Panc1 (cell line): ENCODE measurements around the gene GSDMA. TPM values are rescaled to one million over a fixed set of nuclear protein-coding genes. Genes with fewer than 3 reads are reported as not detected.

ENCODE experiments used
- ATAC-seq: fragments of 200-7000 bp; cut with Tn5 transposase; 2 replicates; pipeline ENCODE4 v1.9.1; 2020; ENCODE audit warnings: mild to moderate bottlenecking, moderate library complexity
- BruUV-seq: library from RNA; stranded (reverse); fragments of 400-500 nt; replicated peaks from 2 replicates; lab custom pipeline; 2021; lab: Mats Ljungman, UMichigan
- CTCF ChIA-PET: fragments of 300-600 bp; sonication (Branson Sonifier 250); formaldehyde crosslinking; loops from one replicate; lab custom pipeline; 2022; ENCODE audit warnings: antibody characterized with exemption; lab: Charles Lee
- POLR2A ChIA-PET: fragments of 300-600 bp; sonication (Branson Sonifier 250); formaldehyde crosslinking; loops from one replicate; lab custom pipeline; 2022; ENCODE audit warnings: antibody characterized with exemption; lab: Charles Lee
- DNase-seq: peaks from one replicate; pipeline ENCODE4 v3.0.0-alpha.2; 2010; ENCODE audit warnings: low read depth, low spot score
- H3K27ac ChIP-seq: 2 replicates; pipeline ENCODE4 v1.5.1; 2011; ENCODE audit warnings: mild to moderate bottlenecking, low read length, inconsistent platforms
- H3K27me3 ChIP-seq: fragments of 200-500 bp; sonication (Bioruptor generic); 2 replicates; pipeline ENCODE4 v1.6.0; 2014; ENCODE audit warnings: low read length, inconsistent platforms; ENCODE audit not compliant: control insufficient read depth, insufficient read depth
- H3K36me3 ChIP-seq: fragments of 200-500 bp; sonication (Bioruptor generic); 2 replicates; pipeline ENCODE4 v1.5.1; 2014; ENCODE audit warnings: inconsistent platforms, mild to moderate bottlenecking, low read length, moderate library complexity; ENCODE audit not compliant: control insufficient read depth, insufficient read depth
- H3K4me1 ChIP-seq: 2 replicates; pipeline ENCODE4 v1.5.1; 2011; ENCODE audit warnings: inconsistent platforms, mild to moderate bottlenecking, low read length, moderate library complexity; ENCODE audit not compliant: control insufficient read depth, insufficient read depth
- H3K4me3 ChIP-seq, 2 experiments: 2 replicates each; pipeline ENCODE4 v1.5.1; 2011 to 2012; ENCODE audit warnings: low read depth in 2 of 2, low read length in 2 of 2, mild to moderate bottlenecking in 2 of 2, inconsistent platforms in 1 of 2, moderate library complexity in 1 of 2
- H3K9me3 ChIP-seq: fragments of 200-500 bp; sonication (Bioruptor generic); 2 replicates; pipeline ENCODE4 v1.5.1; 2014; ENCODE audit warnings: low read depth, mild to moderate bottlenecking, inconsistent platforms, low read length, moderate library complexity; ENCODE audit not compliant: control insufficient read depth, insufficient read depth
- POLR2AphosphoS5 ChIP-seq: IDR thresholded peaks from 2 replicates; pipeline ENCODE4 v1.6.1; 2012; ENCODE audit warnings: mild to moderate bottlenecking, low read depth, low read length, moderate library complexity
- REST ChIP-seq, 2 experiments: IDR thresholded peaks; 2 replicates each; pipeline ENCODE4 v1.6.1; 2011 to 2012; ENCODE audit warnings: low read depth in 2 of 2, control low read depth in 1 of 2, low read length in 1 of 2, mild to moderate bottlenecking in 1 of 2, moderate library complexity in 1 of 2; ENCODE audit not compliant: insufficient read depth in 1 of 2
- SIN3A ChIP-seq: IDR thresholded peaks from 2 replicates; pipeline ENCODE4 v1.6.1; 2012; ENCODE audit warnings: low read depth, mild to moderate bottlenecking, low read length, moderate library complexity, borderline replicate concordance; ENCODE audit not compliant: insufficient read depth
- TCF7L2 ChIP-seq: IDR thresholded peaks from 2 replicates; pipeline ENCODE4 v1.6.1; 2011; ENCODE audit warnings: mild to moderate bottlenecking, low read depth, low read length, inconsistent platforms
- in situ Hi-C: cut with HindIII; loops from 2 replicates; pipeline ENCODE4 v1.10.0; 2016; ENCODE audit warnings: low sequenced_read_pairs, low pct_unique_long_range_greater_than_20kb
- intact Hi-C: fragments of 100-400 bp; cut with micrococcal nuclease; formaldehyde crosslinking; loops from one replicate; pipeline ENCODE4 v1.10.0; 2022; ENCODE audit not compliant: unreplicated experiment
- total RNA-seq: library from RNA; stranded (reverse); gene quantifications from one replicate; pipeline ENCODE4 v1.2.1, GENCODE V29; 2021; ENCODE audit not compliant: unreplicated experiment
- TF ChIP-seq, protein P1 (sequence below): fragments of 450-650 bp; IDR thresholded peaks from 2 replicates; pipeline ENCODE4 v1.5.1; 2017; ENCODE audit warnings: mild to moderate bottlenecking

The GSDMA gene
- total RNA-seq, 1 experiment from 2014 or later = not detected

GRCh38 chr17:39926135-39926587, 36.6 kb upstream of the GSDMA start:
- intact Hi-C loops = no loop called here
- peaks cover 36% of the 10 kb centered on the region for H3K4me1 ChIP-seq
- TF ChIP-seq SIN3A (no peak), REST (IDR thresholded peaks at IDR 0.05; ENCODE audit: insufficient read depth in 1 of 2, low read depth in 2 of 2, low read length in 1 of 2) (no peak), TCF7L2 (no peak), POLR2AphosphoS5 (no peak)
- TF ChIP-seq, protein P1, sequence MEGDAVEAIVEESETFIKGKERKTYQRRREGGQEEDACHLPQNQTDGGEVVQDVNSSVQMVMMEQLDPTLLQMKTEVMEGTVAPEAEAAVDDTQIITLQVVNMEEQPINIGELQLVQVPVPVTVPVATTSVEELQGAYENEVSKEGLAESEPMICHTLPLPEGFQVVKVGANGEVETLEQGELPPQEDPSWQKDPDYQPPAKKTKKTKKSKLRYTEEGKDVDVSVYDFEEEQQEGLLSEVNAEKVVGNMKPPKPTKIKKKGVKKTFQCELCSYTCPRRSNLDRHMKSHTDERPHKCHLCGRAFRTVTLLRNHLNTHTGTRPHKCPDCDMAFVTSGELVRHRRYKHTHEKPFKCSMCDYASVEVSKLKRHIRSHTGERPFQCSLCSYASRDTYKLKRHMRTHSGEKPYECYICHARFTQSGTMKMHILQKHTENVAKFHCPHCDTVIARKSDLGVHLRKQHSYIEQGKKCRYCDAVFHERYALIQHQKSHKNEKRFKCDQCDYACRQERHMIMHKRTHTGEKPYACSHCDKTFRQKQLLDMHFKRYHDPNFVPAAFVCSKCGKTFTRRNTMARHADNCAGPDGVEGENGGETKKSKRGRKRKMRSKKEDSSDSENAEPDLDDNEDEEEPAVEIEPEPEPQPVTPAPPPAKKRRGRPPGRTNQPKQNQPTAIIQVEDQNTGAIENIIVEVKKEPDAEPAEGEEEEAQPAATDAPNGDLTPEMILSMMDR = no peak
- BruUV-seq = no TSS peak
- in situ Hi-C loops = no loop called here
- no peak for ATAC-seq
- ChIA-PET CTCF (no interaction called here), POLR2A (no interaction called here)
- no peaks in the 10 kb centered on the region for H3K9me3 ChIP-seq
- no peaks in the 10 kb centered on the region for H3K27me3 ChIP-seq
- peak overlapping the region; percentile 63 to 77; a peak in 3 of 4 replicates for H3K4me3 ChIP-seq
- 0 out of 2 replicates have a peak overlapping the region, but pooled peaks have one; percentile 1 for H3K27ac ChIP-seq
- no peaks in the 10 kb centered on the region; the same call in 1 of the 2 replicates for H3K36me3 ChIP-seq
- no peak for DNase-seq

GRCh38 chr17:39926588-39927100, 36.2 kb upstream of the GSDMA start:
- intact Hi-C loops (no loop called here), in situ Hi-C loops (no loop called here)
- H3K27me3 ChIP-seq = no peaks in the 10 kb centered on the region
- H3K4me3 ChIP-seq = peak overlapping the region; percentile 63 to 77
- TF ChIP-seq TCF7L2 (no peak), POLR2AphosphoS5 (no peak), REST (IDR thresholded peaks at IDR 0.05; ENCODE audit: insufficient read depth in 1 of 2, low read depth in 2 of 2, low read length in 1 of 2) (no peak), SIN3A (no peak)
- TF ChIP-seq, protein P1 = no peak
- BruUV-seq = no TSS peak
- POLR2A ChIA-PET = no interaction called here
- no peaks in the 10 kb centered on the region; the same call in 1 of the 2 replicates for H3K36me3 ChIP-seq
- H3K27ac ChIP-seq = peak overlapping the region; percentile 1; the same call in 1 of the 2 replicates
- no peak for DNase-seq
- H3K9me3 ChIP-seq = no peaks in the 10 kb centered on the region
- ATAC-seq = peak; percentile 56
- CTCF ChIA-PET = no interaction called here
- H3K4me1 ChIP-seq = peaks cover 36% of the 10 kb centered on the region
